ENCODE data around the gene TPST2. TPM values are rescaled to one million over a fixed set of nuclear protein-coding genes. Genes with fewer than 3 reads are reported as not detected.

Gene TPST2
- total and polyA plus RNA-seq, 9 of the 15 experiments (the other 6 are each of a cell fraction or from before 2014, with no cell fraction given): 14.2 to 123 (median 60.1) TPM

GRCh38 chr22:26632422-26633155 is 42.7 kb upstream of the TPST2 start:
- peak; percentile 88 for ATAC-seq
- ChIA-PET POLR2A (interaction anchor here (0.6 to 1.9 kb wide), 4 partner anchors 9 to 113 kb away, joined by 3 to 12 read pairs (median 3); partner anchors contain the start of genes CRYBA4 and TPST2), CTCF (ENCODE audit: low intra/inter-chr PET ratio) (no interaction called here)
- DNase-seq (ENCODE audit: extremely low read depth in 1 of 4, low spot score in 3 of 4): peak; percentile 85 to 90 (median 86)
- Histone ChIP-seq H3K4me2 (ENCODE audit: insufficient read depth, low read length) (peak overlapping the region; percentile 77), H3K9ac (ENCODE audit: insufficient read depth in 1 of 2, low read depth in 2 of 2, low read length in 2 of 2) (peak overlapping the region in 1 of 2 experiments; percentile 57; a peak in 2 of 4 replicates), H3K36me3 (ENCODE audit: control insufficient read depth, insufficient read depth, low read length) (no peaks in the 10 kb centered on the region), H3K4me3 (peak overlapping the region; percentile 15; the same call in 1 of the 2 replicates), H3K4me1 (replicated peaks in 1 of 2; ENCODE audit: control insufficient read depth in 2 of 2, insufficient read depth in 2 of 2, low read length in 2 of 2) (peaks cover 20 to 49% of the 10 kb centered on the region in 2 experiments), H2AFZ (ENCODE audit: low read depth, low read length) (peak overlapping the region; percentile 63), H3K27ac (ENCODE audit: extremely low read depth, low read depth, low read length) (peak overlapping the region; percentile 87), H3K27me3 (ENCODE audit: control insufficient read depth in 2 of 2, insufficient read depth in 2 of 2, low read length in 2 of 2) (no peaks in the 10 kb centered on the region), H4K20me1 (replicated peaks; ENCODE audit: control insufficient read depth, insufficient read depth, low read length) (no peaks in the 10 kb centered on the region), H3K79me2 (ENCODE audit: control insufficient read depth, insufficient read depth, low read length) (peaks cover 7% of the 10 kb centered on the region; the same call in 1 of the 3 replicates), H3K9me3 (replicated peaks; ENCODE audit: control insufficient read depth, insufficient read depth, low read depth, low read length) (peaks cover 2% of the 10 kb centered on the region; the same call in 1 of the 2 replicates), H3K9me1 (ENCODE audit: control insufficient read depth, insufficient read depth, low read length) (peaks cover 4% of the 10 kb centered on the region)
- intact Hi-C loops (cut with micrococcal nuclease) (no loop called here), in situ Hi-C loops (cut with MboI) (no loop called here)
- FAIRE-seq: peak; percentile 94
- BruUV-seq (replicated peaks): TSS peak; percentile 73
- 0% methylated on average over 8 of the region's 8 CpGs for WGBS (ENCODE audit: insufficient coverage, low coverage, missing lambda C conversion rate)
- TF ChIP-seq ATF7 (IDR thresholded peaks at IDR 0.05) (peak; percentile 50), HDAC2 (IDR thresholded peaks at IDR 0.05) (peak; percentile 86), SUPT5H (IDR thresholded peaks at IDR 0.05) (peak; percentile 50), HEY1 (CRISPR knock-in tag; IDR thresholded peaks at IDR 0.05; ENCODE audit: borderline replicate concordance) (no peak), E4F1 (CRISPR knock-in tag; IDR thresholded peaks at IDR 0.05; ENCODE audit: borderline replicate concordance) (no peak), MEIS2 (IDR thresholded peaks at IDR 0.05; ENCODE audit: partially characterized antibody) (peak; percentile 29), ETV1 (tag; conservative IDR thresholded peaks at IDR 0.05; ENCODE audit: low read depth) (peak; percentile 99), ZFX (CRISPR knock-in tag; IDR thresholded peaks at IDR 0.05) (no peak), MAZ (CRISPR knock-in tag; conservative IDR thresholded peaks at IDR 0.05 in 1 of 2, IDR thresholded peaks at IDR 0.05 in 1 of 2) (peak; percentile 66 to 67), KLF1 (tag; IDR thresholded peaks at IDR 0.05) (peak; percentile 63; the same call in 1 of the 2 replicates), FIP1L1 (IDR thresholded peaks at IDR 0.05; ENCODE audit: low read depth, low read length, poor library complexity, severe bottlenecking) (no peak), PHTF2 (CRISPR knock-in tag; IDR thresholded peaks at IDR 0.05) (no peak), ZNF24 (IDR thresholded peaks at IDR 0.05) (no peak), NCOR1 (IDR thresholded peaks at IDR 0.05) (peak; percentile 93), POLR2A (conservative IDR thresholded peaks at IDR 0.05) (peak; percentile 69), SPI1 (IDR thresholded peaks at IDR 0.05; ENCODE audit: borderline replicate concordance, low read depth, low read length) (peak; percentile 42; the same call in 1 of the 2 replicates), ETV5 (CRISPR knock-in tag; IDR thresholded peaks at IDR 0.05; ENCODE audit: low read depth) (peak; percentile 90), NFRKB (IDR thresholded peaks at IDR 0.05; ENCODE audit: low read depth) (peak; percentile 83)
